Measurements from ENCODE around the gene TYROBP. TPM values are rescaled to one million over a fixed set of nuclear protein-coding genes. Genes with fewer than 3 reads are reported as not detected.

TYROBP gene
- total RNA-seq, 1 experiment from 2014 or later = not detected

DNA sequence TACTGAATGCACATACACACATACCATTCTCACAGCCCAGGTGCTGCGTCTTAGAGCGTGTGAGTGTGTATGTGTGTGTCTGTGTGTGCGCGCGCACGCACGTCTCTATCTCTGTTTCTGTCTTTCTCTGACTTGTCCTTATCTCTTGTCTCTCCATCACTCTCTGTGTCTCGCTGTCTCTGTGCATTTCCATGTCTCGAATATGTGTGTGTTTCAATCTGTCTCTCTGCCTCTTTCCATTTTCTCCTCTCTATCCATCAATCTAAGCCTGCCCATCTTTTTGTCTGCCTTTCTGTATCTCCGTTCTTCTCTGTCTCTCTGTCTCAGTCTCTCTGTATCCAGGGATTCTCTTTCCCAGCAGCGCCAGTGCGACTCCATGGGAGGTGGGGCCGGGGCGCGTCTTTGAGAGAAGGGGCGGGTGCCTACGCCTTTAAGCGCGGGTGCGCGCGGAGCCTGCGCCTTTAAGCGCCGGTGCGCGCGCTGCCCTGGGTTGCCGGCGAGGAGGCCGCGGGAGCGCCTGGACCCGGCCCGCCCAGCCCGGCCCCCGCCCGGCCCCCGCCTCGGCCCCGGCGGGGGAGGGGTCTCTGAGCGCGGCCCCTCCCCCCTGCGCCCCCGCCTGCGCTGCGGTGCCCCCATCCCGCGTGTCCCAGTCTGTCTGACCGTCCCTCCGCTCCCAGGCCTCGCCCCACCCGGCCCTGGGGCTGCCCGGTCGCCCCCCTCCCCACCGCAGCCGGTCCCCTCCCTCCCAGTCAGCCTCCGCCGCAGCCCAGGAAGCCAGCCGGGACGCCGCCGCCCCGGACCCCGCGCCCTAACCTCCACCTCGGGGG lies 28.0 kb upstream of the TYROBP start, which contains the start of gene LRFN3:
Gene LRFN3 (plus strand): TSS at position 464 of the 827 bp plus-strand sequence. CDS start 3,052 bp downstream, outside the sequence.
- Histone ChIP-seq H3K4me2 (ENCODE audit: insufficient read depth, insufficient read length, low read length) (peak within 1 kb of the TSS; percentile 87), H3T11ph (ENCODE audit: low read length) (no peak within 1 kb of the TSS), H3K27ac (ENCODE audit: insufficient read length, low read depth, low read length) (no peak within 1 kb of the TSS), H2BK15ac (ENCODE audit: low read depth, low read length) (no peak within 1 kb of the TSS), H3K56ac (ENCODE audit: insufficient read length, low read depth, low read length) (no peak within 1 kb of the TSS), H3K14ac (ENCODE audit: insufficient read depth, low read length) (no peak within 1 kb of the TSS), H3K23me2 (ENCODE audit: insufficient read length, low read depth, low read length, poor library complexity, severe bottlenecking) (peaks cover 24% of the 10 kb centered on the region), H2BK12ac (ENCODE audit: insufficient read length, low read depth, low read length) (no peak within 1 kb of the TSS), H3K4me1 (ENCODE audit: insufficient read depth, low read length) (peaks cover 7% of the 10 kb centered on the region; the same call in 1 of the 2 replicates), H3K79me1 (ENCODE audit: insufficient read depth, low read depth, low read length, poor library complexity, severe bottlenecking) (no peaks in the 10 kb centered on the region), H3K23ac (ENCODE audit: insufficient read length, low read depth, low read length) (no peak within 1 kb of the TSS), H2AK5ac (ENCODE audit: insufficient read length, low read length) (no peak within 1 kb of the TSS), H4K20me1 (ENCODE audit: control insufficient read depth, insufficient read depth, insufficient read length) (no peaks in the 10 kb centered on the region), H4K5ac (ENCODE audit: insufficient read length, low read depth, low read length) (no peak within 1 kb of the TSS), H3K18ac (ENCODE audit: insufficient read length, low read depth, low read length) (no peak within 1 kb of the TSS), H2BK120ac (ENCODE audit: low read depth, low read length, poor library complexity, severe bottlenecking) (no peak within 1 kb of the TSS), H4K91ac (ENCODE audit: insufficient read length, low read depth, low read length) (no peak within 1 kb of the TSS), H2AFZ (ENCODE audit: low read length) (no peak within 1 kb of the TSS), H3K4ac (ENCODE audit: low read depth, low read length) (no peak within 1 kb of the TSS), H2BK20ac (ENCODE audit: low read depth, low read length, poor library complexity, severe bottlenecking) (no peak within 1 kb of the TSS), H3K9ac (ENCODE audit: extremely low read depth, insufficient read length, low read length) (peak within 1 kb of the TSS; percentile 42), H3K27me3 (ENCODE audit: insufficient read depth, low read length) (no peaks in the 10 kb centered on the region), H4K8ac (replicated peaks; ENCODE audit: insufficient read length, low read depth, low read length) (no peak within 1 kb of the TSS), H3K79me2 (ENCODE audit: insufficient read depth, low read length) (no peaks in the 10 kb centered on the region), H3K9me3 (ENCODE audit: control insufficient read depth, low read depth, low read length) (no peaks in the 10 kb centered on the region), H2BK5ac (ENCODE audit: insufficient read length, low read length) (no peak within 1 kb of the TSS)
- peaks cover 35 to 37% of the 10 kb centered on the region in 2 experiments for H3K4me1 Mint-ChIP-seq
- H3K4me3 Mint-ChIP-seq = peak within 1 kb of the TSS; percentile 67 to 81
- no CpG with 5 or more reads among the region's 68 CpGs for WGBS (ENCODE audit: extremely low coverage, insufficient read length, low lambda C conversion rate)
- H3K36me3 Mint-ChIP-seq (ENCODE audit: insufficient read depth in 1 of 3, low read depth in 3 of 3) = peaks cover 5 to 12% (median 6%) of the 10 kb centered on the region in 3 experiments; a peak in 6 of 7 replicates
- no peaks in the 10 kb centered on the region for H3K9me3 Mint-ChIP-seq
- H3K27me3 Mint-ChIP-seq (ENCODE audit: low read depth) = peaks cover 5% of the 10 kb centered on the region
- peak; percentile 77 for DNase-seq
- TF ChIP-seq, protein P1, sequence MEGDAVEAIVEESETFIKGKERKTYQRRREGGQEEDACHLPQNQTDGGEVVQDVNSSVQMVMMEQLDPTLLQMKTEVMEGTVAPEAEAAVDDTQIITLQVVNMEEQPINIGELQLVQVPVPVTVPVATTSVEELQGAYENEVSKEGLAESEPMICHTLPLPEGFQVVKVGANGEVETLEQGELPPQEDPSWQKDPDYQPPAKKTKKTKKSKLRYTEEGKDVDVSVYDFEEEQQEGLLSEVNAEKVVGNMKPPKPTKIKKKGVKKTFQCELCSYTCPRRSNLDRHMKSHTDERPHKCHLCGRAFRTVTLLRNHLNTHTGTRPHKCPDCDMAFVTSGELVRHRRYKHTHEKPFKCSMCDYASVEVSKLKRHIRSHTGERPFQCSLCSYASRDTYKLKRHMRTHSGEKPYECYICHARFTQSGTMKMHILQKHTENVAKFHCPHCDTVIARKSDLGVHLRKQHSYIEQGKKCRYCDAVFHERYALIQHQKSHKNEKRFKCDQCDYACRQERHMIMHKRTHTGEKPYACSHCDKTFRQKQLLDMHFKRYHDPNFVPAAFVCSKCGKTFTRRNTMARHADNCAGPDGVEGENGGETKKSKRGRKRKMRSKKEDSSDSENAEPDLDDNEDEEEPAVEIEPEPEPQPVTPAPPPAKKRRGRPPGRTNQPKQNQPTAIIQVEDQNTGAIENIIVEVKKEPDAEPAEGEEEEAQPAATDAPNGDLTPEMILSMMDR (conservative IDR thresholded peaks at IDR 0.05) = no peak
- H3K27ac Mint-ChIP-seq = peak within 1 kb of the TSS in 1 of 3 experiments; percentile 11; a peak in 2 of 7 replicates
